ENCODE results near the gene PACRG. TPM values are rescaled to one million over a fixed set of nuclear protein-coding genes. Genes with fewer than 3 reads are reported as not detected.
A peak's percentile ranks its signal among the peaks of the same experiment; 100 is the strongest.

PACRG gene
- total and polyA plus RNA-seq, 2 experiments from 2014 or later: 0.83 to 3.7 TPM

DNA sequence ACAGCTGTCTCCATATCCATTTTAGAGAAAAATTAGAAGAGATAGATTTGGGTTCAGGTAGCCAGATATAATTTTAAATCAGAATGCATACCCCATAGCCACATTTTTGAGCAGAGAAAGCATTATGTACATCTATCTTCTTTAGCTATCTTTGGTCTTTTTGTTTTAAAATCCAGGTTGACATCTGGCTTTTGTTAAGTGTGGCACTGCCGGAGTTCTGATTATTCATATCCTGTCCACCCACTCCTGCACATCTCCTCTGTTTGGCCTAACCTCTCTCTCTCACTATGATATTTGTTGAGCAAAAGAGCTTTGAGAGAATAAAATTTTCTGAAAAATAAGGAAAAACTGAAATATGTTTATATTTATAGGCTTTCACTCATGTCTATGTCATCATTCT, 189.7 kb downstream of the PACRG start:
- H3K4me1 ChIP-seq (ENCODE audit: low read depth): no peaks in the 10 kb centered on the region
- peak in 1 of 2 donors; percentile 6 for DNase-seq (ENCODE audit: low read depth in 1 of 2, low spot score in 1 of 2)
- no peaks in the 10 kb centered on the region for H3K9me3 ChIP-seq (ENCODE audit: low read depth)
- no peaks in the 10 kb centered on the region for H3K27me3 ChIP-seq
- no peaks in the 10 kb centered on the region for H3K36me3 ChIP-seq
- no peak overlapping the region for H3K4me3 ChIP-seq
- TF ChIP-seq, protein P1, sequence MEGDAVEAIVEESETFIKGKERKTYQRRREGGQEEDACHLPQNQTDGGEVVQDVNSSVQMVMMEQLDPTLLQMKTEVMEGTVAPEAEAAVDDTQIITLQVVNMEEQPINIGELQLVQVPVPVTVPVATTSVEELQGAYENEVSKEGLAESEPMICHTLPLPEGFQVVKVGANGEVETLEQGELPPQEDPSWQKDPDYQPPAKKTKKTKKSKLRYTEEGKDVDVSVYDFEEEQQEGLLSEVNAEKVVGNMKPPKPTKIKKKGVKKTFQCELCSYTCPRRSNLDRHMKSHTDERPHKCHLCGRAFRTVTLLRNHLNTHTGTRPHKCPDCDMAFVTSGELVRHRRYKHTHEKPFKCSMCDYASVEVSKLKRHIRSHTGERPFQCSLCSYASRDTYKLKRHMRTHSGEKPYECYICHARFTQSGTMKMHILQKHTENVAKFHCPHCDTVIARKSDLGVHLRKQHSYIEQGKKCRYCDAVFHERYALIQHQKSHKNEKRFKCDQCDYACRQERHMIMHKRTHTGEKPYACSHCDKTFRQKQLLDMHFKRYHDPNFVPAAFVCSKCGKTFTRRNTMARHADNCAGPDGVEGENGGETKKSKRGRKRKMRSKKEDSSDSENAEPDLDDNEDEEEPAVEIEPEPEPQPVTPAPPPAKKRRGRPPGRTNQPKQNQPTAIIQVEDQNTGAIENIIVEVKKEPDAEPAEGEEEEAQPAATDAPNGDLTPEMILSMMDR (IDR thresholded peaks at IDR 0.05; ENCODE audit: low read depth, low read length): no peak
- H3K27ac ChIP-seq: no peak overlapping the region

DNA sequence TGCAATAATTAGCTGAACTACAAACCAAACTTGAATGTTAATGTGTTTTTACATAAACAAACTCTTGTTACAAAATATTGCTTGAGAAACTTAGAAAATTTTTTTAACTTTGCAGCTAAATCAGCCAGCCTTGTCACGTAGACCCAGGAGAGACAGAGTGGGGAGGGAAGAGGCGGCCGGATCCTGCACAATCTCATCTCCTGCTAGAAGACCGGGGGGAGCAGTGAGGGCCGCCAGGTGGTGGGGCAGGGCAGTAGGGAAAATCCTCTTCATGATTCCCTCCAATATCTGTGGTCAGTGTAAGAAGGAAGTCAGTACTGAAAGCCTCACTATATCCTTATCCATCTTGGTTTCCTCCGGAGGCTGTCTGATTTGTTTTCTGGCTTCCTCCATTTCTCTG, 193.3 kb downstream of the PACRG start:
- Histone ChIP-seq H3K27me3 (no peaks in the 10 kb centered on the region), H3K27ac (no peak overlapping the region), H3K9me3 (ENCODE audit: low read depth) (no peaks in the 10 kb centered on the region), H3K4me1 (ENCODE audit: low read depth) (no peaks in the 10 kb centered on the region), H3K36me3 (no peaks in the 10 kb centered on the region), H3K4me3 (no peak overlapping the region)
- TF ChIP-seq, protein P1 (IDR thresholded peaks at IDR 0.05; ENCODE audit: low read depth, low read length): no peak
- DNase-seq (ENCODE audit: low read depth in 1 of 2, low spot score in 1 of 2): no peak

DNA sequence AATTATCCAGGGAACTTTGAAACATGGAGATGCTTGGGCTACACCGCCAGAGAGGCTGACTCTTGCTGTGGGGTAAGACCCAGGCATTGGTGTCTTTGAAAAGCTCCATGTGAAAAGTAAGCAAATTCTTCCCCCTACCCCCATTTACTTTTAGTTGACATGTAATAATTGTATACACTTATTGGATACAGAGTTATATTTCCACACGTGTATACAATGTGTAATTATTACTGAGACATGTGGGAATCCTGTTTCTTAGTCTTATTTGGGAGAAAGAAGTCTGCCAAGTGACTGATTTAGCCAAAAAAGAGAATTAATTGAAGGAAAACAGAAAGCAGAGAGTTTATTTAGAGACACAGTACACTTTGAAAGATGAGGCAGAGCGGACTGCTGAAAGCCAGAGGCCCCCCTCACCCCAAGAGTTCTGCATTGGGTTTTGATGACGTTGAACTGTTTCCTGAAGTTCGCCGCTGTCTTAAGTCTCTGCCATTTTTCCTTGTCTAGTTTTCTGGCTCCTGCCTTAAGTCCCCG, 193.8 kb downstream of the PACRG start:
- Histone ChIP-seq H3K4me3 (no peak overlapping the region), H3K36me3 (no peaks in the 10 kb centered on the region), H3K9me3 (ENCODE audit: low read depth) (no peaks in the 10 kb centered on the region), H3K27ac (no peak overlapping the region), H3K27me3 (no peaks in the 10 kb centered on the region), H3K4me1 (ENCODE audit: low read depth) (no peaks in the 10 kb centered on the region)
- TF ChIP-seq, protein P1 (IDR thresholded peaks at IDR 0.05; ENCODE audit: low read depth, low read length): no peak
- DNase-seq (ENCODE audit: low read depth in 1 of 2, low spot score in 1 of 2): no peak

DNA sequence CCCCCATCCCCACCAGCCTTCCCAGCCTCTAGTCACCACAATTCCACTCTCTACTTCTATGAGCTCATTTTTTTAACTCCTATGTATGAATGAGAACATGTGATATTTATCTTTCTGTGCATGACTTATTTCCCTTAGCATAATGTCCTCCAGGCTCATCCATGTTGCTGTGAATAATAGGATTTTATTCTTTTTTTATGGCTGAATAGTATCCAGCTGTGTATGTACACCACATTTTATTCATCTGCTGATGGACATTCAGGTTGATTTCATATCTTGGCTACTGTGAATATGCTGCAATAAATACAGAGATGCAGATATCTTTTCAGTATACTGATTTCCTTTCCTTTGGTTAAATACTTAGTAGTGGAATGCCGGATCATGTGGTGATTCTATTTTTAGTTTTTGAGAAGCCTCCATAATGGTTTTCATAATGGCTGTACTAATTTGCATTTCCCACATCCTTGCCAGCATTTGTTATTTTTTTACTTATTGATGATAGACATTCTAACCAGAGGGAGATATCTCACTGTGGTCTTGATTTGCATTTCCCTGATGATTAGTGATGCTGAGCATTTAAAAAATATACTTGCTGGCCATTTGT, 194.9 kb downstream of the PACRG start:
- H3K9me3 ChIP-seq (ENCODE audit: low read depth): no peaks in the 10 kb centered on the region
- H3K4me3 ChIP-seq: no peak overlapping the region

DNA sequence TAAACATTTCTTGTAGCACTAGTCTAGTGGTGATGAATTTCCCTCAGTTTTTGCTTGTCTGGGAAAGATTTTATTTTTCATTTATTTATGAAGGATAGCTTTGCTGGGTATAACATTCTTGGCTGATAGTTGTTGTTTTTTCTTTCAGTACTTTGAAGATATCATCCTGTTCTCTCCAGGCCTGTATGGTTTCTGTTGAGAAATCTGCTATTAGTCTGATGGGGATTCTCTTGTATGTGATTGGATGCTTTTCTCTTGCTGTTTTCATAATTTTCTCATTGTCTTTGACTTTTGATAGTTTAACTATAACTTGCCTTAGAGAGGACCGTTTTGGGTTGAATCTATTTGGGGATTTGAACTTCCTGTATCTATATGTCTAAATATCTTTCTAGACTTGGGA, 207.1 kb downstream of the PACRG start:
- no peak overlapping the region for H3K4me3 ChIP-seq
- no peak overlapping the region for H3K27ac ChIP-seq
- TF ChIP-seq, protein P1 (IDR thresholded peaks at IDR 0.05; ENCODE audit: low read depth, low read length): no peak
- H3K4me1 ChIP-seq (ENCODE audit: low read depth): no peaks in the 10 kb centered on the region
- no peaks in the 10 kb centered on the region for H3K27me3 ChIP-seq
- H3K36me3 ChIP-seq: no peaks in the 10 kb centered on the region
- DNase-seq (ENCODE audit: low read depth in 1 of 2, low spot score in 1 of 2): no peak
- H3K9me3 ChIP-seq (ENCODE audit: low read depth): no peaks in the 10 kb centered on the region

More for the DNA sequence above, 194.9 kb downstream of the PACRG start:
- no peaks in the 10 kb centered on the region for H3K27me3 ChIP-seq
- no peaks in the 10 kb centered on the region for H3K4me1 ChIP-seq (ENCODE audit: low read depth)
- no peaks in the 10 kb centered on the region for H3K36me3 ChIP-seq
- TF ChIP-seq, protein P1 (IDR thresholded peaks at IDR 0.05; ENCODE audit: low read depth, low read length): no peak
- no peak overlapping the region for H3K27ac ChIP-seq
- no peak for DNase-seq (ENCODE audit: low read depth in 1 of 2, low spot score in 1 of 2)

All from cardiac muscle cell (in vitro differentiated cells and primary cell).